Fibroblast of the aortic adventitia (primary cell): ENCODE results near the gene CHST12. TPM values are rescaled to one million over a fixed set of nuclear protein-coding genes. Genes with fewer than 3 reads are reported as not detected.

Source experiments
- DNase-seq: peaks from one replicate; pipeline ENCODE4 v3.0.0-alpha.2; 2010; ENCODE audit warnings: low read depth
- H3K4me3 ChIP-seq: 2 replicates; pipeline ENCODE4 v1.5.1; 2011; ENCODE audit warnings: low read depth, mild to moderate bottlenecking, control low read depth, low read length, moderate library complexity
- total RNA-seq: library from RNA; depleted of rRNA; stranded (reverse); fragments of >200 nt; gene quantifications from 2 replicates; pipeline ENCODE4 v1.2.3, GENCODE V29; 2012; ENCODE audit warnings: low replicate concordance
- TF ChIP-seq, protein P1 (sequence below): IDR thresholded peaks from 2 replicates; pipeline ENCODE4 v1.5.1; 2011; ENCODE audit warnings: mild to moderate bottlenecking, low read length, control low read depth, inconsistent platforms; ENCODE audit not compliant: insufficient read depth

Gene CHST12
- total RNA-seq, 1 donor: 4.2 TPM

DNA sequence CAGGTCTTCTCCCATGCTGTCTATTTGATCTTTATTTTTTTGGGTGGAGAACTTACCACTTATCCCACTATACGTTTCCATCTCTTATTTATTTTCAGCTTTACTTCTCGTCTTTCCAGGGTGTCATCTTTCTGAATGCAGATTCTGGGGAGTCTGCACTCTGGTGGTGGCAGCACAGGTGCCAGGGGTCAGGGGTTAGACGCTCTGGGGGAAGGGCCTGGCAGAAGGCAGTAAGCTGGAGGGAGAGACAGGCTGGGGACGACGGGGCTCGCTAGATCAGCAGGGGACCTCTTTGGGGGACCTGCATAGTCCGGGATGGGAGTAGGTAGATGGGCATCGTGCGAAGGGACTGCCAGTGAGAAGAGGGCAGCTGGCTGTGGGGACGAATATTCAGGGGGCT is 22.3 kb downstream of the CHST12 start:
- no peak for DNase-seq
- TF ChIP-seq, protein P1, sequence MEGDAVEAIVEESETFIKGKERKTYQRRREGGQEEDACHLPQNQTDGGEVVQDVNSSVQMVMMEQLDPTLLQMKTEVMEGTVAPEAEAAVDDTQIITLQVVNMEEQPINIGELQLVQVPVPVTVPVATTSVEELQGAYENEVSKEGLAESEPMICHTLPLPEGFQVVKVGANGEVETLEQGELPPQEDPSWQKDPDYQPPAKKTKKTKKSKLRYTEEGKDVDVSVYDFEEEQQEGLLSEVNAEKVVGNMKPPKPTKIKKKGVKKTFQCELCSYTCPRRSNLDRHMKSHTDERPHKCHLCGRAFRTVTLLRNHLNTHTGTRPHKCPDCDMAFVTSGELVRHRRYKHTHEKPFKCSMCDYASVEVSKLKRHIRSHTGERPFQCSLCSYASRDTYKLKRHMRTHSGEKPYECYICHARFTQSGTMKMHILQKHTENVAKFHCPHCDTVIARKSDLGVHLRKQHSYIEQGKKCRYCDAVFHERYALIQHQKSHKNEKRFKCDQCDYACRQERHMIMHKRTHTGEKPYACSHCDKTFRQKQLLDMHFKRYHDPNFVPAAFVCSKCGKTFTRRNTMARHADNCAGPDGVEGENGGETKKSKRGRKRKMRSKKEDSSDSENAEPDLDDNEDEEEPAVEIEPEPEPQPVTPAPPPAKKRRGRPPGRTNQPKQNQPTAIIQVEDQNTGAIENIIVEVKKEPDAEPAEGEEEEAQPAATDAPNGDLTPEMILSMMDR: no peak

DNA sequence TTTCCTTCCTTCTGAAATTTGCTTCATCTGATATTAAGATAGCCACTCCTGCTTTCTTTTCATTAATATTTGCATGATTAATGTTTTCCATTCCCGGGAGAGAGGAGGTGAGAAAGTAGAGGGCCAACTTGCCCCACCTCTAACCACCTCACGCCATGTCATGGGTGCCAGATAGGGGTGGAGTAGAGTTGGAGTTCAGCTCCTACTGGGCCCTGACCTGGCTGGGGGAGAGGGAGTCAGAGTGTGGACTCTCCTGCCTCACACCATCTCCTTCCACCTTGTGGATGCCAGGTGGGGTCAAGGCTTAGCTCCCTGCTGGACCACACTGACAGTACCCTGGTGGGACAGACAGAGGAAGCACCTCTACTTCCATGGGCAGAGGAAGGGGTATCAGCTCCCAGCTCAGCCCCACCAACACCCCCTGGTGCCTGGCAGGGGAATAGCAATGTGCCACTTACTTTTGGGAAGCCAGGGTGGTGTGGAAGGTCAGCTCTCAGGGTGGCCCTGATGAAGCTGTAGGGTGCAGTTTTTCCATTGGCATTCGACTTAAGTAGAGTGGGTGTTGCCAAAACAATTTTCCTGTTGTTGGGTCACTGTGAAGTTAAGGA is 28.0 kb downstream of the CHST12 start:
- H3K4me3 ChIP-seq: no peak overlapping the region
- DNase-seq: no peak
- TF ChIP-seq, protein P1: peak; percentile 46

More for the DNA sequence above, 22.3 kb downstream of the CHST12 start:
- no peak overlapping the region for H3K4me3 ChIP-seq

DNA sequence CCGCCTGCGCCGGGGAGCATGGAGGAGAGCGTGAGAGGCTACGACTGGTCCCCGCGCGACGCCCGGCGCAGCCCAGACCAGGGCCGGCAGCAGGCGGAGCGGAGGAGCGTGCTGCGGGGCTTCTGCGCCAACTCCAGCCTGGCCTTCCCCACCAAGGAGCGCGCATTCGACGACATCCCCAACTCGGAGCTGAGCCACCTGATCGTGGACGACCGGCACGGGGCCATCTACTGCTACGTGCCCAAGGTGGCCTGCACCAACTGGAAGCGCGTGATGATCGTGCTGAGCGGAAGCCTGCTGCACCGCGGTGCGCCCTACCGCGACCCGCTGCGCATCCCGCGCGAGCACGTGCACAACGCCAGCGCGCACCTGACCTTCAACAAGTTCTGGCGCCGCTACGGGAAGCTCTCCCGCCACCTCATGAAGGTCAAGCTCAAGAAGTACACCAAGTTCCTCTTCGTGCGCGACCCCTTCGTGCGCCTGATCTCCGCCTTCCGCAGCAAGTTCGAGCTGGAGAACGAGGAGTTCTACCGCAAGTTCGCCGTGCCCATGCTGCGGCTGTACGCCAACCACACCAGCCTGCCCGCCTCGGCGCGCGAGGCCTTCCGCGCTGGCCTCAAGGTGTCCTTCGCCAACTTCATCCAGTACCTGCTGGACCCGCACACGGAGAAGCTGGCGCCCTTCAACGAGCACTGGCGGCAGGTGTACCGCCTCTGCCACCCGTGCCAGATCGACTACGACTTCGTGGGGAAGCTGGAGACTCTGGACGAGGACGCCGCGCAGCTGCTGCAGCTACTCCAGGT is 29.7 kb downstream of the CHST12 start:
- DNase-seq: no peak
- TF ChIP-seq, protein P1: no peak
- H3K4me3 ChIP-seq: no peak overlapping the region

DNA sequence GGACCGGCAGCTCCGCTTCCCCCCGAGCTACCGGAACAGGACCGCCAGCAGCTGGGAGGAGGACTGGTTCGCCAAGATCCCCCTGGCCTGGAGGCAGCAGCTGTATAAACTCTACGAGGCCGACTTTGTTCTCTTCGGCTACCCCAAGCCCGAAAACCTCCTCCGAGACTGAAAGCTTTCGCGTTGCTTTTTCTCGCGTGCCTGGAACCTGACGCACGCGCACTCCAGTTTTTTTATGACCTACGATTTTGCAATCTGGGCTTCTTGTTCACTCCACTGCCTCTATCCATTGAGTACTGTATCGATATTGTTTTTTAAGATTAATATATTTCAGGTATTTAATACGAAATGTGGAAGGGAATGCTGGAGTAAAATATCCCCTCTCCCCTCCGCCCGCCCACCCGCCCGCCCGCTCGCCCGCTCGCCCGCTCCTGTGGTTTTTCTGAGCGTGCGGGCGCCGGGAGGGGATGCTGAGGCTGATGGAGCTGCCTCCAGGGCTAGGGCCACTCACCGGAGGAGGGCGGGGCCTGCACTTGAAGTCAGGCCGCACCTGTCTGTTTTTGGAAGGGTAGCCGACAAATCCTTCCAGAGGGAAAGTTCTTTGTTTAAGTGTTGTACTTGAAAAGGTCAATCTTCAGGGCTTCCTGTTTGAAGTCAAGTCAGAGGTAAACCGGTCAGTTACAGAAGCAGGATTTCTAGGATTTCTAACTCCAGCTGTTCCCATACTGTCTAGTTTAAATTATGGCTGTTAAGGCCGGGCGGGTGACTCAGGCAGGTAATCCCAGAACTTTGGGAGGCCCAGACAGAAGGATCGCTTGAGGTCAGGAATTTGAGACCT is 30.5 kb downstream of the CHST12 start:
- TF ChIP-seq, protein P1: no peak
- no peak for DNase-seq
- no peak overlapping the region for H3K4me3 ChIP-seq

DNA sequence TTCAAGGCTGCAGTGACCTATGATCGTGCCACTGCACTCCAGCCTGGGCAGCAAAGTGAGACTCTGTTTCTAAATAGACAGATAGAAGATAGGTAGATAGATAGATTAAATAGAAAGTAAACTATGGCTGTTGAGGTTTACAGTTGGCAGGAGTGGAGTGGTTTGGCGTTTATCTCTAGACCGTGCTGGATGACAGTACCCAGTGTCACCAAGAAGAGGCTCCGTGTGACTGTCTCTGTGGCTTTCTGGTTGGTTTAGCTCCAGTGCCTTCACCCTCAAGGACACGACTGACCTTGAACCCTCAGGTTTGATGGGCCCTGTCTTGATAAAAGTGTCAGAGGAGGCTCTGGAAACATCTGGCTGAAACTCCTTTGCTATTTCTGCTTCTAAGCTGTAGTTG is 31.7 kb downstream of the CHST12 start:
- no peak overlapping the region for H3K4me3 ChIP-seq
- DNase-seq: no peak
- TF ChIP-seq, protein P1: no peak

DNA sequence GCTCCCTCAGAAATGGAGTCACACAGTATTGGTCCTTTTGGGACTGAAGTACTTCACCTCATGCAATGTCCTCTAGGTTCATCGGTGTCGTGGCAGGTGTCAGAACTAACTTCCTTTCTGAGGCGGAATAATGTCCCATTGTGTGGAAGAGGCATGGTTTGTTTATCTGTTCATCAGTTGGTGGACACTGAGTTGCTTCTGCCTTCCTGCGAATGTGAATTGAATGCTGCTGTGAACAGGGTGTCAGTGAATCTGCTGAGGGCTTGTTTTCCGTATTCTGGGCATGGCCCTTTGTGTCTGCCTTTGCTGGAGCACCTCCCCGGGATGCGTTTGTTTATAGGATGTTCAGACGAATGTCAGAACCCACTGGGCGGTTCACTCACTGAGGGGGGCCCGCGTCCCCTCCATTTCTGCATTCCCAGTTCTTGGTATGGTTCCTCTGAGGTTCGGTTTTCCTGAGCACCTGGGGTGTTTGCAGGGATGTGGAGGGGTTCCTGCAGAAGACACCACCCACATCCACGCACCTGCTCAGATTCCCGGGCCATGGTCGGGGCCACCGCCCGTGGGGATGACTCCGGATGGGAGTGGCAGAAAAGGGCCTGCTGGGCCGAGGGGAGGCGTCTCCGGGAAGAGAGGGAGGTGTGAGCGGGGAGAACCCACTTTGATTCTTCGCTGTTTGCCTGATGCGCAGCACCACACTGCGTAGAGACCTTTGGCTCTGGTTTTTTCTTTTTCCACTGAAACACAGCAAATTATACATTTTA is 33.1 kb downstream of the CHST12 start:
- no peak overlapping the region for H3K4me3 ChIP-seq
- TF ChIP-seq, protein P1: no peak
- no peak for DNase-seq
